DND-41 (cell line): ENCODE measurements around the gene UBL3.

Source experiments
- ATAC-seq: fragments of 200-7000 bp; cut with Tn5 transposase; 3 replicates; pipeline ENCODE4 v1.9.1; 2021; ENCODE audit warnings: low read depth; ENCODE audit not compliant: insufficient read depth
- DNase-seq: peaks from one replicate; pipeline ENCODE4 v3.0.0-alpha.2; 2020
- H2AFZ ChIP-seq: 2 replicates; pipeline ENCODE4 v1.6.0; 2012; ENCODE audit warnings: low read depth, low read length
- H3K27ac ChIP-seq: 2 replicates; pipeline ENCODE4 v1.5.1; 2012; ENCODE audit warnings: low read length, inconsistent platforms
- H3K27me3 ChIP-seq: fragments of 200-600 bp; sonication (generic); 2 replicates; pipeline ENCODE4 v1.6.0; 2012; ENCODE audit warnings: low read length, mild to moderate bottlenecking, inconsistent platforms; ENCODE audit not compliant: insufficient read depth, poor library complexity
- H3K36me3 ChIP-seq: 2 replicates; pipeline ENCODE4 v1.5.1; 2012; ENCODE audit warnings: low read length, inconsistent platforms; ENCODE audit not compliant: insufficient read depth
- H3K4me1 ChIP-seq: 2 replicates; pipeline ENCODE4 v1.5.1; 2012; ENCODE audit warnings: mild to moderate bottlenecking, low read length; ENCODE audit not compliant: insufficient read depth
- H3K4me2 ChIP-seq: 2 replicates; pipeline ENCODE4 v1.6.0; 2012; ENCODE audit warnings: mild to moderate bottlenecking, moderate library complexity, low read length, inconsistent platforms; ENCODE audit not compliant: insufficient read depth
- H3K4me3 ChIP-seq, 2 experiments: fragments of 200-600 bp in 1 of 2; shearing (Covaris generic) in 1 of 2; 2 replicates each; pipeline ENCODE4 v1.5.1; 2012 to 2016; ENCODE audit warnings: inconsistent platforms in 2 of 2, low read length in 2 of 2, mild to moderate bottlenecking in 2 of 2, low read depth in 1 of 2, moderate library complexity in 1 of 2
- H3K79me2 ChIP-seq: 2 replicates; pipeline ENCODE4 v1.6.0; 2012; ENCODE audit warnings: low read length, inconsistent platforms; ENCODE audit not compliant: insufficient read depth
- H3K9ac ChIP-seq: 2 replicates; pipeline ENCODE4 v1.6.0; 2012; ENCODE audit warnings: low read depth, mild to moderate bottlenecking, inconsistent platforms, low read length, moderate library complexity
- H3K9me3 ChIP-seq: 2 replicates; pipeline ENCODE4 v1.5.1; 2012; ENCODE audit warnings: low read length, moderate library complexity, mild to moderate bottlenecking, inconsistent platforms; ENCODE audit not compliant: insufficient read depth, severe bottlenecking
- H4K20me1 ChIP-seq: 2 replicates; pipeline ENCODE4 v1.6.0; 2012; ENCODE audit warnings: low read length; ENCODE audit not compliant: insufficient read depth
- EZH2 ChIP-seq: IDR thresholded peaks from 3 replicates; pipeline ENCODE4 v1.6.1; 2012; ENCODE audit warnings: borderline replicate concordance, low read depth, mild to moderate bottlenecking, moderate library complexity, low read length, inconsistent platforms; ENCODE audit not compliant: severe bottlenecking
- TF ChIP-seq, protein P1 (sequence below): IDR thresholded peaks from 2 replicates; pipeline ENCODE4 v1.5.1; 2012; ENCODE audit warnings: borderline replicate concordance, low read length, moderate library complexity, mild to moderate bottlenecking; ENCODE audit not compliant: poor library complexity, severe bottlenecking; ENCODE audit errors: extremely low read depth

UBL3 gene

DNA sequence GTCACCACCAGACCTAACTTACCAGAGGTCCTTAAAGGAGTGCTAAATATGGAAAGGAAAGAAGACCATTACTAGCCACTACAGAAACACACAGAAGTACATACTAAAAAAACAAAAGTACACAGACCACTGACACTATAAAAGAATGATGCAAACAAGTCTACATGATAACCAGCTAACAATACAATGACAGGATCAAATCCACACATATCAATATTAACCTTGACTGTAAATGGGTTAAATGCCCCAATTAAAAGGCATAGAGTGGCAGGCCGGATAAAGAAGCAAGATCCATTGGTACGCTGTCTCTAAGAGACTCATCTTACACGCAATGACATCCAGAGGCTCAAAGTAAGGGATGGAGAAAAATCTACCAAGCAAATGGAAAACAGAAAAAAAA lies 47.2 kb downstream of the UBL3 start:
- Histone ChIP-seq H3K79me2 (no peaks in the 10 kb centered on the region), H2AFZ (no peak overlapping the region), H3K9ac (no peak overlapping the region), H3K4me3 (no peak overlapping the region), H3K4me2 (no peak overlapping the region), H3K9me3 (no peaks in the 10 kb centered on the region), H3K4me1 (peaks cover 5% of the 10 kb centered on the region; the same call in 1 of the 2 replicates), H3K36me3 (no peaks in the 10 kb centered on the region), H3K27ac (no peak overlapping the region), H4K20me1 (peaks cover 15% of the 10 kb centered on the region), H3K27me3 (no peaks in the 10 kb centered on the region)
- ATAC-seq: no peak
- DNase-seq: no peak
- TF ChIP-seq EZH2: no peak
- TF ChIP-seq, protein P1, sequence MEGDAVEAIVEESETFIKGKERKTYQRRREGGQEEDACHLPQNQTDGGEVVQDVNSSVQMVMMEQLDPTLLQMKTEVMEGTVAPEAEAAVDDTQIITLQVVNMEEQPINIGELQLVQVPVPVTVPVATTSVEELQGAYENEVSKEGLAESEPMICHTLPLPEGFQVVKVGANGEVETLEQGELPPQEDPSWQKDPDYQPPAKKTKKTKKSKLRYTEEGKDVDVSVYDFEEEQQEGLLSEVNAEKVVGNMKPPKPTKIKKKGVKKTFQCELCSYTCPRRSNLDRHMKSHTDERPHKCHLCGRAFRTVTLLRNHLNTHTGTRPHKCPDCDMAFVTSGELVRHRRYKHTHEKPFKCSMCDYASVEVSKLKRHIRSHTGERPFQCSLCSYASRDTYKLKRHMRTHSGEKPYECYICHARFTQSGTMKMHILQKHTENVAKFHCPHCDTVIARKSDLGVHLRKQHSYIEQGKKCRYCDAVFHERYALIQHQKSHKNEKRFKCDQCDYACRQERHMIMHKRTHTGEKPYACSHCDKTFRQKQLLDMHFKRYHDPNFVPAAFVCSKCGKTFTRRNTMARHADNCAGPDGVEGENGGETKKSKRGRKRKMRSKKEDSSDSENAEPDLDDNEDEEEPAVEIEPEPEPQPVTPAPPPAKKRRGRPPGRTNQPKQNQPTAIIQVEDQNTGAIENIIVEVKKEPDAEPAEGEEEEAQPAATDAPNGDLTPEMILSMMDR: no peak

DNA sequence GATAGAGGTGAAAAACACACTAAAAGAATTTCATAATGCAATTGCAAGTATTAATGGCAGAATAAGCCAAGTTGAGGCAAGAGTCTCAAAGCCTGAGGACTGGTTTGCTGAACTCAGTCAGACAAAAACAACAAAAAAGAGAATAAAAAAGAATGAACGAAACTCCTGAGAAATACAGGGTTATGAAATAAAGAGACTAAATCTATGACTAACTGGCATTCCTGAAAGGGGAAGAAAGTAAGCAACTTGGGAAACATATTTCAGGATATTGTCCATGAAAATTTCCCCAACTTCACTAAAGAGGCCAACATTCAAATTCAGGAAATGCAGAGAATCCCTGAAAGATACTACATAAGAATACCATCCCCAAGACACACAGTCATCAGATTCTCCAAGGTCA lies 47.8 kb downstream of the UBL3 start:
- Histone ChIP-seq H3K79me2 (no peaks in the 10 kb centered on the region), H3K27ac (no peak overlapping the region), H3K4me1 (peaks cover 5% of the 10 kb centered on the region; the same call in 1 of the 2 replicates), H3K36me3 (no peaks in the 10 kb centered on the region), H3K9me3 (no peaks in the 10 kb centered on the region), H3K4me3 (no peak overlapping the region), H4K20me1 (peaks cover 15% of the 10 kb centered on the region), H3K9ac (no peak overlapping the region), H3K27me3 (no peaks in the 10 kb centered on the region), H2AFZ (no peak overlapping the region), H3K4me2 (no peak overlapping the region)
- ATAC-seq: no peak
- DNase-seq: no peak
- no peak for TF ChIP-seq EZH2
- TF ChIP-seq, protein P1: no peak

- Histone ChIP-seq H3K4me1 (peaks cover 5% of the 10 kb centered on the region; the same call in 1 of the 2 replicates), H2AFZ (no peak overlapping the region), H4K20me1 (peaks cover 15% of the 10 kb centered on the region), H3K4me2 (no peak overlapping the region), H3K27me3 (no peaks in the 10 kb centered on the region), H3K9me3 (no peaks in the 10 kb centered on the region), H3K9ac (no peak overlapping the region), H3K27ac (no peak overlapping the region), H3K79me2 (no peaks in the 10 kb centered on the region), H3K36me3 (no peaks in the 10 kb centered on the region), H3K4me3 (no peak overlapping the region)
- ATAC-seq (no peak), DNase-seq (no peak)
- TF ChIP-seq, protein P1: no peak
- no peak for TF ChIP-seq EZH2
Measured at GRCh38 chr13:29801737-29802305, 48.6 kb downstream of the UBL3 start.
